ENCODE measurements around the gene AVEN. TPM values are rescaled to one million over a fixed set of nuclear protein-coding genes. Genes with fewer than 3 reads are reported as not detected.

AVEN gene
- polyA plus RNA-seq, 1 of the 3 experiments (the other 2 are of a cell fraction), result 7.5 TPM

GRCh38 chr15:34012461-34013028 lies 26.5 kb downstream of the AVEN start:
- Histone ChIP-seq H3K36me3 (replicated peaks in 1 of 2; ENCODE audit: control insufficient read depth in 1 of 2, insufficient read depth in 2 of 2, low read length in 1 of 2) (no peaks in the 10 kb centered on the region), H4K20me1 (ENCODE audit: insufficient read depth) (no peaks in the 10 kb centered on the region), H3K4me1 (ENCODE audit: control insufficient read depth in 1 of 2, insufficient read depth in 2 of 2, low read depth in 1 of 2, low read length in 1 of 2) (no peaks in the 10 kb centered on the region), H3K9me2 (0 out of 2 replicates have a peak, but pooled peaks cover 4% of the 10 kb centered on the region), H3K27me3 (ENCODE audit: insufficient read depth) (no peaks in the 10 kb centered on the region), H3K9me3 (no peaks in the 10 kb centered on the region), H3K79me2 (ENCODE audit: insufficient read depth) (no peaks in the 10 kb centered on the region), H3K9ac (no peak overlapping the region), H3F3A (replicated peaks; ENCODE audit: insufficient read depth) (no peaks in the 10 kb centered on the region), H3K27ac (ENCODE audit: low read depth in 2 of 2, low read length in 1 of 2) (no peak overlapping the region), H3K4me2 (no peak overlapping the region), H2AFZ (ENCODE audit: low read depth) (no peak overlapping the region), H3K4me3 (ENCODE audit: low read depth in 2 of 2, low read length in 1 of 2) (no peak overlapping the region)
- TF ChIP-seq YY1 (IDR thresholded peaks at IDR 0.05; ENCODE audit: low read depth) (no peak), EP300 (IDR thresholded peaks at IDR 0.05; ENCODE audit: borderline replicate concordance in 1 of 2, low read depth in 1 of 2, low read length in 1 of 2) (no peak), FOXM1 (IDR thresholded peaks at IDR 0.05; ENCODE audit: low read depth) (no peak), TCF12 (IDR thresholded peaks at IDR 0.05) (no peak), EZH2phosphoT487 (IDR thresholded peaks at IDR 0.05; ENCODE audit: borderline replicate concordance, low read depth) (no peak), TAF1 (IDR thresholded peaks at IDR 0.05; ENCODE audit: borderline replicate concordance, low read depth, low read length) (no peak), REST (IDR thresholded peaks at IDR 0.05; ENCODE audit: low read depth, low read length) (no peak), POLR2AphosphoS5 (IDR thresholded peaks at IDR 0.05; ENCODE audit: low read depth, low read length) (no peak)
- TF ChIP-seq, protein P1, sequence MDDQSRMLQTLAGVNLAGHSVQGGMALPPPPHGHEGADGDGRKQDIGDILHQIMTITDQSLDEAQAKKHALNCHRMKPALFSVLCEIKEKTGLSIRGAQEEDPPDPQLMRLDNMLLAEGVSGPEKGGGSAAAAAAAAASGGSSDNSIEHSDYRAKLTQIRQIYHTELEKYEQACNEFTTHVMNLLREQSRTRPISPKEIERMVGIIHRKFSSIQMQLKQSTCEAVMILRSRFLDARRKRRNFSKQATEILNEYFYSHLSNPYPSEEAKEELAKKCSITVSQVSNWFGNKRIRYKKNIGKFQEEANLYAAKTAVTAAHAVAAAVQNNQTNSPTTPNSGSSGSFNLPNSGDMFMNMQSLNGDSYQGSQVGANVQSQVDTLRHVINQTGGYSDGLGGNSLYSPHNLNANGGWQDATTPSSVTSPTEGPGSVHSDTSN (IDR thresholded peaks at IDR 0.05), result no peak
- 84% methylated on average over 4 of the region's 4 CpGs for WGBS (ENCODE audit: low lambda C conversion rate)
- ChIA-PET POLR2A (no interaction called here), CTCF (interaction anchor here (1.0 to 1.6 kb wide), 3 partner anchors 19 to 49 kb away, joined by 3 to 4 read pairs (median 3); no protein-coding TSS in a partner anchor)
- no peak for DNase-seq

DNA sequence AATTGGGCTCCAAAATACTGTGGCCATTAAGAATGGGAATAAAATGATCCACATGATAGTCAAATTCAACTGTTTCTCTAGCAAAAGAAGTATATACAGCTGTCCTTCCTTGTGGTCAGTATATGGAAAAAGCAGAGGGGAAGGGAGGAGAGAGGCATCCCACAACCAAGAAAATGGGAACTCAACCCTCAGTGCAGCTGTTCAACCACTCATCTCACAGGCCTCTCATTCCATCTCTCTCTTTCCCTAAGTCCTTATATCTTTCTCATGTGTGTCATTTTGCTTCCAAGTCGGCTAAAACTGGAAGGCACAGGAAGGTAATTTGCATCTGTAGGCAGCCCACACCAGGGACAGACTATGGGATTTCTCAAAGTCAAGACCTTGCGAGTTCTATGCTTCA lies 27.5 kb downstream of the AVEN start:
- WGBS (ENCODE audit: low lambda C conversion rate), result 75% methylated on average over 2 of the region's 2 CpGs
- POLR2A ChIA-PET, result no interaction called here
- Histone ChIP-seq H3K4me1 (ENCODE audit: control insufficient read depth in 1 of 2, insufficient read depth in 2 of 2, low read depth in 1 of 2, low read length in 1 of 2) (no peaks in the 10 kb centered on the region), H3K27me3 (ENCODE audit: insufficient read depth) (no peaks in the 10 kb centered on the region), H3F3A (replicated peaks; ENCODE audit: insufficient read depth) (no peaks in the 10 kb centered on the region), H4K20me1 (ENCODE audit: insufficient read depth) (no peaks in the 10 kb centered on the region), H2AFZ (ENCODE audit: low read depth) (no peak overlapping the region), H3K9me3 (no peaks in the 10 kb centered on the region), H3K27ac (ENCODE audit: low read depth in 2 of 2, low read length in 1 of 2) (no peak overlapping the region), H3K9ac (no peak overlapping the region), H3K4me2 (no peak overlapping the region), H3K9me2 (0 out of 2 replicates have a peak, but pooled peaks cover 4% of the 10 kb centered on the region), H3K36me3 (replicated peaks in 1 of 2; ENCODE audit: control insufficient read depth in 1 of 2, insufficient read depth in 2 of 2, low read length in 1 of 2) (no peaks in the 10 kb centered on the region), H3K4me3 (ENCODE audit: low read depth in 2 of 2, low read length in 1 of 2) (no peak overlapping the region), H3K79me2 (ENCODE audit: insufficient read depth) (no peaks in the 10 kb centered on the region)
- TF ChIP-seq CHD2 (IDR thresholded peaks at IDR 0.05; ENCODE audit: low read length, partially characterized antibody), result no peak
- no peak for TF ChIP-seq USF1 (IDR thresholded peaks at IDR 0.05; ENCODE audit: borderline replicate concordance, low read depth)
- no peak for TF ChIP-seq GABPA (IDR thresholded peaks at IDR 0.05; ENCODE audit: low read depth)
- no peak for TF ChIP-seq SMC3 (IDR thresholded peaks at IDR 0.05; ENCODE audit: low read depth, low read length)
- no peak for TF ChIP-seq EP300 (IDR thresholded peaks at IDR 0.05; ENCODE audit: borderline replicate concordance in 1 of 2, low read depth in 1 of 2, low read length in 1 of 2)
- TF ChIP-seq GATA2 (CRISPR knock-in tag; IDR thresholded peaks at IDR 0.05), result no peak
- TF ChIP-seq RXRA (IDR thresholded peaks at IDR 0.05; ENCODE audit: borderline replicate concordance, low read depth), result no peak
- CTCF ChIA-PET, result interaction anchor here (1.0 to 1.6 kb wide), 3 partner anchors 8 to 48 kb away, joined by 3 to 4 read pairs (median 3); no protein-coding TSS in a partner anchor
- no peak for DNase-seq
